Measurements from ENCODE around the gene EDIL3. TPM values are rescaled to one million over a fixed set of nuclear protein-coding genes. Genes with fewer than 3 reads are reported as not detected.

The EDIL3 gene
- total RNA-seq, 4 donors from 2014 or later: 14.8 to 29.0 (median 20.2) TPM

DNA sequence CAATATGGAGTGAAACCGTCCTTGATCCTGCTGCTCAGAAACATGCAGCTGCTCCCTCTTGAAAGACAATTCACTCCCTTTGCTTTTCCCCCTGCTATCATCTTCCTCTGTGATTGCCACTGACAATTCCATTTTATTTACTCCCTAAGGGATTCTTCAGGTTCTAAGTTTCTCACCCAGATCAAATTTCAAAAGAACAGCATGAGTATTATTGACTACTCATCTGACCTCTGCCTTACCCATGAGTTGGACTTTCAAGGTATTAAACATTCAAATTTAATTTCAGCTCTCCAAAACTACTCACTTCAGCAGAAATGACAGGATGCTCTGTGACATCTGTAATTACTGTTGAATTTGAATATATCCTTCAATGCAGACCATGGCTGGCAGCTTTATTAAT, 427.5 kb downstream of the EDIL3 start:
- no peak for DNase-seq (ENCODE audit: low spot score in 2 of 2)
- WGBS, 2 donors: 93 to 95% methylated on average over 1 of the region's 1 CpG
- TF ChIP-seq, protein P1, sequence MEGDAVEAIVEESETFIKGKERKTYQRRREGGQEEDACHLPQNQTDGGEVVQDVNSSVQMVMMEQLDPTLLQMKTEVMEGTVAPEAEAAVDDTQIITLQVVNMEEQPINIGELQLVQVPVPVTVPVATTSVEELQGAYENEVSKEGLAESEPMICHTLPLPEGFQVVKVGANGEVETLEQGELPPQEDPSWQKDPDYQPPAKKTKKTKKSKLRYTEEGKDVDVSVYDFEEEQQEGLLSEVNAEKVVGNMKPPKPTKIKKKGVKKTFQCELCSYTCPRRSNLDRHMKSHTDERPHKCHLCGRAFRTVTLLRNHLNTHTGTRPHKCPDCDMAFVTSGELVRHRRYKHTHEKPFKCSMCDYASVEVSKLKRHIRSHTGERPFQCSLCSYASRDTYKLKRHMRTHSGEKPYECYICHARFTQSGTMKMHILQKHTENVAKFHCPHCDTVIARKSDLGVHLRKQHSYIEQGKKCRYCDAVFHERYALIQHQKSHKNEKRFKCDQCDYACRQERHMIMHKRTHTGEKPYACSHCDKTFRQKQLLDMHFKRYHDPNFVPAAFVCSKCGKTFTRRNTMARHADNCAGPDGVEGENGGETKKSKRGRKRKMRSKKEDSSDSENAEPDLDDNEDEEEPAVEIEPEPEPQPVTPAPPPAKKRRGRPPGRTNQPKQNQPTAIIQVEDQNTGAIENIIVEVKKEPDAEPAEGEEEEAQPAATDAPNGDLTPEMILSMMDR (IDR thresholded peaks at IDR 0.05): no peak
- TF ChIP-seq POLR2A (IDR thresholded peaks at IDR 0.05): no peak
- intact Hi-C loops (cut with DNase I; ENCODE audit: low total_unique reads): loop anchor here (10.0 kb wide), 1 partner anchor 918 kb away; no protein-coding TSS in a partner anchor
- no peak overlapping the region for H3K4me3 ChIP-seq (ENCODE audit: low read depth, poor library complexity, severe bottlenecking)

DNA sequence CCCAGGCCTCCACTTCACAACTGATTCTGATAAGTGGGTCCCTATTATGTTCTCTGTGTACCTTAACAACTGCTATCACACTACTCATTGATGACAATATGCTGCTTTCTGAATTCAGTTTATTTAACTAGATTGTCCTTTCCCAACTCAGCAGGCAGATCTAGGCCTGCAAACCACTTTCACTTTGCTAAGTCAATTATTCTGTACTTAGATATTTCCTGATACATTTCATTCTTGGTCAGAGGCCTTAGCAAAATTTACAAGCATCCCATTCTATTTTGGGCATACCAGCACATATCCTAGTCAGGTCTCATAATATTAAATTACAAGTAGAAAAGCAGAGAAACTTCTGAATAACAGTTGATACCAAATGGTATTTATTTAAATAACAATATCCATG, 428.3 kb downstream of the EDIL3 start:
- no peak for DNase-seq (ENCODE audit: low spot score in 2 of 2)
- intact Hi-C loops (cut with DNase I; ENCODE audit: low total_unique reads): loop anchor here (10.0 kb wide), 1 partner anchor 918 kb away; no protein-coding TSS in a partner anchor
- no peak overlapping the region for H3K4me3 ChIP-seq (ENCODE audit: low read depth, poor library complexity, severe bottlenecking)
- TF ChIP-seq POLR2A (IDR thresholded peaks at IDR 0.05): no peak
- TF ChIP-seq, protein P1 (IDR thresholded peaks at IDR 0.05): no peak

DNA sequence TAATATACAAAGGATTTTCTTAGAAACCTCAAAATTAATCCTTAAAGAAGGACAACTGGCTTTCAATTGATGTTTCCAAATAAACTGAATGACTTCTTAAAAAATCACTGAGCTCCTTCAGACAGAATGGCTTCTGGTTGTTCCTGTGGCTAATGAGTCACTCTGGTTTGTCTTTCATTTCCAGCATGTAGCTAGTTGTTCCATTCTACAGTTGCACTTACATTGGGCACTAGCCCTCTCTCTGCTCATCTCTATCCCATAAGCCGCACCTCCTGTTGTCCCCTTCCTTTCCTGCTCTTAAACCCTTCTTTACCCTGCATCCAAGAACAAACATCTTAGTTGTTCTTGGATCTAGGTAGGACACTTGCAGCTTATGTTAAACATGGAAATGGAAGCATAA, 428.8 kb downstream of the EDIL3 start:
- 91 to 100% methylated on average over 1 of the region's 1 CpG for WGBS, 2 donors
- H3K4me3 ChIP-seq (ENCODE audit: low read depth, poor library complexity, severe bottlenecking): no peak overlapping the region
- intact Hi-C loops (cut with DNase I; ENCODE audit: low total_unique reads): loop anchor here (10.0 kb wide), 1 partner anchor 919 kb away; no protein-coding TSS in a partner anchor
- TF ChIP-seq, protein P1 (IDR thresholded peaks at IDR 0.05): no peak
- no peak for TF ChIP-seq POLR2A (IDR thresholded peaks at IDR 0.05)
- no peak for DNase-seq (ENCODE audit: low spot score in 2 of 2)

DNA sequence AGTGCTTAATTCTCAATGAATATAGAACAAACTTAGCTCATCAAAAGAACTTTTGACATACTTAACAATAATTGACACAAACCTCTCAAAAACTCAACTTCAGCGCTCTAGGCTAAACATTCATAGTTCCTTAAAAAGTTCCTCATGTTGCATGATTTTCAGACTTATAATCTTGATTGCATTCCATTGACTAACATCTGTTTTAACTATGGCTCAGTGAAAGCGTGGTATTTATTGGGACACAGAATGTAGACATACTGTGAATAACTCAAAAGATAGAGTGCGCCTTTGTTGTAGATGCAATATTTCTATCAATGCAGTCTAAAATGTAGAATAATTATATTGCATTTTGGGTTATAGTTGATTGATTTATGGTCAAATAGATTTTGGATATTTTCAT, 436.9 kb downstream of the EDIL3 start:
- no peak for TF ChIP-seq POLR2A (IDR thresholded peaks at IDR 0.05)
- TF ChIP-seq, protein P1 (IDR thresholded peaks at IDR 0.05): no peak
- WGBS, 2 donors: 77 to 82% methylated on average over 3 of the region's 3 CpGs
- DNase-seq (ENCODE audit: low spot score in 2 of 2): no peak
- H3K4me3 ChIP-seq (ENCODE audit: low read depth, poor library complexity, severe bottlenecking): no peak overlapping the region
- intact Hi-C loops (cut with DNase I; ENCODE audit: low total_unique reads): no loop called here

DNA sequence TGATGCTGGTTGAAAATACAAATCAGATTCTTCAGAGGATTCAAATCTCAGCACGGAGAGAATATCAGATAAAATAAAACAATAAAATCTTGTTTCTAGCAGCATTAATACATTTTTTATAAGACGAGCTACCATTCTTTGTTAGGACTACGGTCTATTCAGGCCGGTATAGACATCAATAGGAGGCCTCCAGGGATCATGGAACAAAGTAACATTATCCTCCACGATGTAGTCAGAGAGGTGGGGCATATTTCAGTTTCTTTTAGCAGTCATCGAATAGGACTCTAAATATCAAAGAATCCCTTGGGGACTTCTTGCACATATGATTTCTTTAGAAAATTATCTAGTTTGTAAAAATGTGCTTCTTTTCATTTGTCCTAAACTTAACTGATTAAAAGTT, 438.2 kb downstream of the EDIL3 start:
- TF ChIP-seq POLR2A (IDR thresholded peaks at IDR 0.05): no peak
- TF ChIP-seq, protein P1 (IDR thresholded peaks at IDR 0.05): no peak
- WGBS, 2 donors: 57 to 64% methylated on average over 6 of the region's 6 CpGs
- H3K4me3 ChIP-seq (ENCODE audit: low read depth, poor library complexity, severe bottlenecking): no peak overlapping the region
- no peak for DNase-seq (ENCODE audit: low spot score in 2 of 2)
- intact Hi-C loops (cut with DNase I; ENCODE audit: low total_unique reads): no loop called here

DNA sequence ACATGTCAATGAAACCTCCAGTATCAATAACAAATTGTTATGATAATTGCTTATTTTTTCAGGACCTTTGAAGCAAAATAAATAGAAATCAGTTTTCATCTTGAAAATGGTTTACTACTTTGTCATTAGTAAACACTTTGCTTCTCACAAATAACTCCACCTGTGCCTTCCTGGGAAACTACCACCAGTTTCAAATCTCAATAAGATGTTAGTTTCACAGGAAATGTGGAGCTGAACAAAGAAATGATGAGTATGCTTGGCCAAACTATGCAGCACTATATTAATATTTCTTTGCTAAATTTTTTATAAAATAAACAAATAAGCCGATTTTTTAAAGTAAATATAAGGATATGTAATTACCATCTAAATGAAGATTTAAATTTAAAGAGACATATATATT, 442.5 kb downstream of the EDIL3 start:
- H3K4me3 ChIP-seq (ENCODE audit: low read depth, poor library complexity, severe bottlenecking): no peak overlapping the region
- TF ChIP-seq, protein P1 (IDR thresholded peaks at IDR 0.05): no peak
- no peak for TF ChIP-seq POLR2A (IDR thresholded peaks at IDR 0.05)
- intact Hi-C loops (cut with DNase I; ENCODE audit: low total_unique reads): no loop called here
- DNase-seq (ENCODE audit: low spot score in 2 of 2): no peak
- 86 to 93% methylated on average over 1 of the region's 1 CpG for WGBS, 2 donors

Data from lower leg skin (tissue), 4 donors.